ENCODE measurements around the gene GLYR1.

DNA sequence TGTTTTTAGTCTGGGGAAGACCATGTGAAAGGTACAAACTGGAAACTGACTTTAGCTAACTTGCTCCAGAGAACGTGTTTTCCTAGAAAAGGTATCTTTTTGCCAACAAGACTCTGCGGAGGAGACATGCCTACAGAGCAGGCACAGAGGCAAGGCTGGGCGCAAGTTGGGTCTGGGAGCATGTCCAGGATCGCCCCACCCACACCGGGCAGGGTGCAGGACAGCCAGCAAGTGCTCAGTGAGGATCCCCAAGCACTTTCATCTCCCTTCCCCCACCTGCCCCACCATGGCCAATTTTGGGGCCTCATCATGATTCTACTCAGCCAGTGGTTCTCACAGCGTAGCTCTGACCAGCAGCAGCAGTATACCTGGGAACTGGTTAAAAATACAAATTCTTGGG is 26.4 kb downstream of the GLYR1 start:
- TF ChIP-seq, protein P1, sequence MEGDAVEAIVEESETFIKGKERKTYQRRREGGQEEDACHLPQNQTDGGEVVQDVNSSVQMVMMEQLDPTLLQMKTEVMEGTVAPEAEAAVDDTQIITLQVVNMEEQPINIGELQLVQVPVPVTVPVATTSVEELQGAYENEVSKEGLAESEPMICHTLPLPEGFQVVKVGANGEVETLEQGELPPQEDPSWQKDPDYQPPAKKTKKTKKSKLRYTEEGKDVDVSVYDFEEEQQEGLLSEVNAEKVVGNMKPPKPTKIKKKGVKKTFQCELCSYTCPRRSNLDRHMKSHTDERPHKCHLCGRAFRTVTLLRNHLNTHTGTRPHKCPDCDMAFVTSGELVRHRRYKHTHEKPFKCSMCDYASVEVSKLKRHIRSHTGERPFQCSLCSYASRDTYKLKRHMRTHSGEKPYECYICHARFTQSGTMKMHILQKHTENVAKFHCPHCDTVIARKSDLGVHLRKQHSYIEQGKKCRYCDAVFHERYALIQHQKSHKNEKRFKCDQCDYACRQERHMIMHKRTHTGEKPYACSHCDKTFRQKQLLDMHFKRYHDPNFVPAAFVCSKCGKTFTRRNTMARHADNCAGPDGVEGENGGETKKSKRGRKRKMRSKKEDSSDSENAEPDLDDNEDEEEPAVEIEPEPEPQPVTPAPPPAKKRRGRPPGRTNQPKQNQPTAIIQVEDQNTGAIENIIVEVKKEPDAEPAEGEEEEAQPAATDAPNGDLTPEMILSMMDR (IDR thresholded peaks at IDR 0.05) = no peak
- no peak for TF ChIP-seq POLR2A (IDR thresholded peaks at IDR 0.05)

Data from lower leg skin (tissue), 3 donors.